Keratinocyte (primary cell): ENCODE results near the gene STAMBPL1. TPM values are rescaled to one million over a fixed set of nuclear protein-coding genes. Genes with fewer than 3 reads are reported as not detected.

Experiments
- DNase-seq: peaks from one replicate; pipeline ENCODE4 v3.0.0-alpha.2; 2011; ENCODE audit warnings: low read depth, missing footprints, low spot score
- FAIRE-seq: peaks from 2 replicates; lab custom pipeline; 2011; peaks lifted over from hg19 to GRCh38; lab: Jason Lieb, UNC
- H2AFZ ChIP-seq: 2 replicates; pipeline ENCODE4 v1.6.0; 2012; ENCODE audit warnings: low read length, control low read depth, inconsistent platforms; ENCODE audit not compliant: control insufficient read depth
- H3K27ac ChIP-seq: 2 replicates; pipeline ENCODE4 v1.5.1; 2011; ENCODE audit warnings: low read length; ENCODE audit not compliant: control insufficient read depth, insufficient read depth
- H3K27me3 ChIP-seq: 3 replicates; pipeline ENCODE4 v1.6.0; 2011; ENCODE audit warnings: low read length; ENCODE audit not compliant: control insufficient read depth, insufficient read depth; ENCODE audit errors: extremely low read depth
- H3K36me3 ChIP-seq, 2 experiments: 2 replicates in 1 of 2; 3 replicates in 1 of 2; pipeline ENCODE4 v1.5.1; 2011; ENCODE audit warnings: low read length in 2 of 2, mild to moderate bottlenecking in 1 of 2; ENCODE audit not compliant: control insufficient read depth in 2 of 2, insufficient read depth in 2 of 2; ENCODE audit errors: extremely low read depth in 1 of 2
- H3K4me1 ChIP-seq: 3 replicates; pipeline ENCODE4 v1.5.1; 2011; ENCODE audit warnings: low read length; ENCODE audit not compliant: control insufficient read depth, insufficient read depth; ENCODE audit errors: extremely low read depth
- H3K4me2 ChIP-seq: 3 replicates; pipeline ENCODE4 v1.6.0; 2011; ENCODE audit warnings: low read depth, low read length; ENCODE audit not compliant: control insufficient read depth, insufficient read depth; ENCODE audit errors: extremely low read depth
- H3K4me3 ChIP-seq, 3 experiments: fragments of 200-600 bp in 1 of 3; sonication (generic) in 1 of 3; 2 replicates in 2 of 3; 3 replicates in 1 of 3; pipeline ENCODE4 v1.5.1; 2011 to 2016; ENCODE audit warnings: low read length in 3 of 3, mild to moderate bottlenecking in 3 of 3, control low read depth in 2 of 3, inconsistent platforms in 1 of 3, low read depth in 1 of 3, mixed read lengths in 1 of 3, mixed run types in 1 of 3, moderate library complexity in 1 of 3; ENCODE audit not compliant: control insufficient read depth in 2 of 3, insufficient read depth in 2 of 3; ENCODE audit errors: extremely low read depth in 1 of 3
- H3K79me2 ChIP-seq: 2 replicates; pipeline ENCODE4 v1.6.0; 2012; ENCODE audit warnings: low read length; ENCODE audit not compliant: control insufficient read depth, insufficient read depth
- H3K9ac ChIP-seq: 3 replicates; pipeline ENCODE4 v1.6.0; 2011; ENCODE audit warnings: low read length; ENCODE audit not compliant: control insufficient read depth, insufficient read depth; ENCODE audit errors: extremely low read depth
- H3K9me1 ChIP-seq: 3 replicates; pipeline ENCODE4 v1.6.0; 2011; ENCODE audit warnings: low read length; ENCODE audit not compliant: control insufficient read depth, insufficient read depth; ENCODE audit errors: extremely low read depth
- H3K9me3 ChIP-seq: 2 replicates; pipeline ENCODE4 v1.5.1; 2012; ENCODE audit warnings: low read depth, low read length; ENCODE audit not compliant: control insufficient read depth
- H4K20me1 ChIP-seq: 3 replicates; pipeline ENCODE4 v1.6.0; 2011; ENCODE audit warnings: low read length; ENCODE audit not compliant: control insufficient read depth, insufficient read depth; ENCODE audit errors: extremely low read depth
- EZH2 ChIP-seq: IDR thresholded peaks from one replicate; pipeline ENCODE4 v1.6.1; 2012; ENCODE audit warnings: inconsistent platforms, mild to moderate bottlenecking, low read length, moderate library complexity
- dilution Hi-C: fragments of 300-500 bp; cut with MboI; formaldehyde crosslinking; loops from one replicate; pipeline ENCODE4 v1.7.0; 2020; ENCODE audit warnings: low sequenced_read_pairs; ENCODE audit not compliant: extremely low pct_ligation_motif_present
- polyA plus RNA-seq, 5 experiments: library from polyadenylated mRNA; depleted of rRNA in 3 of 5; stranded (reverse) in 3 of 5; stranded (forward) in 1 of 5; unstranded in 1 of 5; fragments of >200 nt; gene quantifications; 1 replicate in 1 of 5; 2 replicates in 3 of 5; 3 replicates in 1 of 5; pipeline versions ENCODE4 v1.2.1 to v1.2.3, GENCODE V29; 2011 to 2012; ENCODE audit warnings: missing spikeins in 2 of 5, low read depth in 1 of 5, low replicate concordance in 1 of 5
- TF ChIP-seq, protein P1 (sequence below), 3 experiments: IDR thresholded peaks in 1 of 3; conservative IDR thresholded peaks in 1 of 3; optimal IDR thresholded peaks in 1 of 3; 2 replicates in 2 of 3; 3 replicates in 1 of 3; pipeline versions ENCODE3 to v1.5.1; 2011; ENCODE audit warnings: low read length in 3 of 3, mild to moderate bottlenecking in 3 of 3, moderate library complexity in 2 of 3, control low read depth in 1 of 3, inconsistent platforms in 1 of 3; ENCODE audit not compliant: insufficient read depth in 2 of 3; ENCODE audit errors: extremely low read depth in 1 of 3

STAMBPL1 gene
- polyA plus RNA-seq, 1 donor (not counting 4 experiments of a cell fraction or from before 2014, with no cell fraction given): 9.0 TPM

GRCh38 chr10:88932539-88933256 is 52.7 kb downstream of the STAMBPL1 start:
- Histone ChIP-seq H3K4me3 (no peak overlapping the region), H4K20me1 (no peaks in the 10 kb centered on the region), H2AFZ (no peak overlapping the region), H3K27ac (no peak overlapping the region), H3K27me3 (no peaks in the 10 kb centered on the region), H3K9me3 (no peaks in the 10 kb centered on the region), H3K36me3 (no peaks in the 10 kb centered on the region), H3K4me1 (peaks cover 9% of the 10 kb centered on the region), H3K79me2 (no peaks in the 10 kb centered on the region), H3K9ac (no peak overlapping the region), H3K9me1 (no peaks in the 10 kb centered on the region), H3K4me2 (peak overlapping the region; percentile 33)
- TF ChIP-seq, protein P1, sequence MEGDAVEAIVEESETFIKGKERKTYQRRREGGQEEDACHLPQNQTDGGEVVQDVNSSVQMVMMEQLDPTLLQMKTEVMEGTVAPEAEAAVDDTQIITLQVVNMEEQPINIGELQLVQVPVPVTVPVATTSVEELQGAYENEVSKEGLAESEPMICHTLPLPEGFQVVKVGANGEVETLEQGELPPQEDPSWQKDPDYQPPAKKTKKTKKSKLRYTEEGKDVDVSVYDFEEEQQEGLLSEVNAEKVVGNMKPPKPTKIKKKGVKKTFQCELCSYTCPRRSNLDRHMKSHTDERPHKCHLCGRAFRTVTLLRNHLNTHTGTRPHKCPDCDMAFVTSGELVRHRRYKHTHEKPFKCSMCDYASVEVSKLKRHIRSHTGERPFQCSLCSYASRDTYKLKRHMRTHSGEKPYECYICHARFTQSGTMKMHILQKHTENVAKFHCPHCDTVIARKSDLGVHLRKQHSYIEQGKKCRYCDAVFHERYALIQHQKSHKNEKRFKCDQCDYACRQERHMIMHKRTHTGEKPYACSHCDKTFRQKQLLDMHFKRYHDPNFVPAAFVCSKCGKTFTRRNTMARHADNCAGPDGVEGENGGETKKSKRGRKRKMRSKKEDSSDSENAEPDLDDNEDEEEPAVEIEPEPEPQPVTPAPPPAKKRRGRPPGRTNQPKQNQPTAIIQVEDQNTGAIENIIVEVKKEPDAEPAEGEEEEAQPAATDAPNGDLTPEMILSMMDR (optimal IDR thresholded peaks at IDR 0.05 in 1 of 3, IDR thresholded peaks at IDR 0.05 in 1 of 3, conservative IDR thresholded peaks at IDR 0.05 in 1 of 3; ENCODE audit: extremely low read depth in 1 of 3, insufficient read depth in 2 of 3, low read length in 3 of 3): peak; percentile 78 to 90 (median 78)
- TF ChIP-seq EZH2: no peak
- FAIRE-seq (peak; percentile 91), DNase-seq (peak; percentile 55)
- dilution Hi-C loops: no loop called here

DNA sequence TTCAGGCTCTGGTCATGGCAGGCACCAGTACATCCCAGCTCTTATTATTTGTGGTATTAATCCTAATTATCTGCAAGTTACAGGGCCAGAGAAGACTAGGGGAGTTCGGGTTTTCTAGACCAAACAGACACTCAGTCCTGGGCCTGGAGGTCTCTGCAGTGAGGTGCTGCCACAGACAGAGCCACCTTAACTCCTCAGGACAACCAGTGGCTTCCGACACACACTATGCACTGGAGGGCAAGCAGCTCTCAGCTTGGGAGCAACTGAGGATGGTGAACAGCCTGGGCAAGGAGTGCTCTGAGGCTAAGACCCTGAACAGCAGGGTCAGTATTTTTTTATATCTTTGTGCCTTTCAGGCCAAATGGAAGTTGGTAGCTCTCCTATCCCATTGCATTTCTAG is 53.5 kb downstream of the STAMBPL1 start:
- no peak overlapping the region for H3K4me3 ChIP-seq
- H3K9ac ChIP-seq: no peak overlapping the region
- no peaks in the 10 kb centered on the region for H3K36me3 ChIP-seq
- H3K9me1 ChIP-seq: no peaks in the 10 kb centered on the region
- H3K79me2 ChIP-seq: no peaks in the 10 kb centered on the region
- H3K27ac ChIP-seq: no peak overlapping the region
- H2AFZ ChIP-seq: no peak overlapping the region
- no peak overlapping the region for H3K4me2 ChIP-seq
- H3K9me3 ChIP-seq: no peaks in the 10 kb centered on the region
- no peak for TF ChIP-seq EZH2
- TF ChIP-seq, protein P1 (optimal IDR thresholded peaks at IDR 0.05 in 1 of 3, IDR thresholded peaks at IDR 0.05 in 1 of 3, conservative IDR thresholded peaks at IDR 0.05 in 1 of 3; ENCODE audit: extremely low read depth in 1 of 3, insufficient read depth in 2 of 3, low read length in 3 of 3): no peak
- peaks cover 9% of the 10 kb centered on the region for H3K4me1 ChIP-seq
- dilution Hi-C loops: no loop called here
- H3K27me3 ChIP-seq: no peaks in the 10 kb centered on the region
- DNase-seq: no peak
- FAIRE-seq: no peak
- no peaks in the 10 kb centered on the region for H4K20me1 ChIP-seq
